CD4-positive, alpha-beta T cell (primary cell): ENCODE results near the gene BRIX1. TPM values are rescaled to one million over a fixed set of nuclear protein-coding genes. Genes with fewer than 3 reads are reported as not detected.

Source experiments
- ATAC-seq: fragments of 200-7000 bp; cut with Tn5 transposase; one replicate; pipeline ENCODE4 v1.10.0; 2022; ENCODE audit warnings: mild to moderate bottlenecking; ENCODE audit not compliant: poor library complexity
- CTCF ChIA-PET: fragments of 350-600 bp; sonication (Branson Sonifier 250); formaldehyde crosslinking; loops from one replicate; lab custom pipeline; 2021; ENCODE audit warnings: antibody characterized with exemption, inconsistent platforms; lab: Charles Lee
- POLR2A ChIA-PET: fragments of 350-600 bp; sonication (Branson Sonifier 250); formaldehyde crosslinking; loops from one replicate; lab custom pipeline; 2021; ENCODE audit warnings: antibody characterized with exemption, inconsistent platforms; lab: Charles Lee
- DNase-seq, 14 experiments: peaks; one replicate each; pipeline ENCODE4 v3.0.0-alpha.2; 2013 to 2020; ENCODE audit warnings: mixed read lengths in 2 of 14
- H3K27ac ChIP-seq, 2 donors: one replicate each; pipeline versions ENCODE4 v1.5.1 to v1.7.0; 2013; ENCODE audit warnings: low read length in 2 of 2, low read depth in 1 of 2, mild to moderate bottlenecking in 1 of 2
- H3K27me3 ChIP-seq, 2 experiments: 1 replicate in 1 of 2; 2 replicates in 1 of 2; pipeline versions ENCODE4 v1.6.1 to v1.7.0; 2013; ENCODE audit warnings: low read length in 2 of 2, control low read depth in 1 of 2, mild to moderate bottlenecking in 1 of 2, moderate library complexity in 1 of 2; ENCODE audit not compliant: insufficient read depth in 2 of 2, control insufficient read depth in 1 of 2
- H3K36me3 ChIP-seq: one replicate; pipeline ENCODE4 v1.6.1; 2013; ENCODE audit warnings: low read length, control low read depth; ENCODE audit not compliant: insufficient read depth
- H3K4me1 ChIP-seq: one replicate; pipeline ENCODE4 v1.6.1; 2013; ENCODE audit warnings: low read length, control low read depth; ENCODE audit not compliant: insufficient read depth
- H3K4me3 ChIP-seq: one replicate; pipeline ENCODE4 v1.5.1; 2013; ENCODE audit warnings: mild to moderate bottlenecking, low read length, moderate library complexity
- H3K9me3 ChIP-seq, 2 experiments: 1 replicate in 1 of 2; 2 replicates in 1 of 2; pipeline versions ENCODE4 v1.6.1 to v1.7.0; 2013; ENCODE audit warnings: low read length in 2 of 2, mild to moderate bottlenecking in 2 of 2, control low read depth in 1 of 2, moderate library complexity in 1 of 2; ENCODE audit not compliant: control insufficient read depth in 1 of 2, insufficient read depth in 1 of 2
- H3K27ac Mint-ChIP-seq: one replicate; pipeline ENCODE4 v1.8.0; 2020; ENCODE audit warnings: mixed read lengths
- H3K27me3 Mint-ChIP-seq: one replicate; pipeline ENCODE4 v1.8.0; 2021; ENCODE audit warnings: mixed read lengths
- H3K36me3 Mint-ChIP-seq: one replicate; pipeline ENCODE4 v1.8.0; 2021; ENCODE audit warnings: low read depth, mixed read lengths
- H3K4me1 Mint-ChIP-seq: one replicate; pipeline ENCODE4 v1.8.0; 2021; ENCODE audit warnings: low read depth, mixed read lengths
- H3K4me3 Mint-ChIP-seq: one replicate; pipeline ENCODE4 v1.8.0; 2020; ENCODE audit warnings: mild to moderate bottlenecking, mixed read lengths
- H3K9me3 Mint-ChIP-seq: one replicate; pipeline ENCODE4 v1.8.0; 2020; ENCODE audit warnings: mixed read lengths
- intact Hi-C, 2 experiments: fragments of 100-400 bp; cut with DNase I in 1 of 2; cut with micrococcal nuclease in 1 of 2; formaldehyde crosslinking; loops; one replicate each; pipeline versions ENCODE4 v1.15.1 to v1.9.0; 2023 to 2025; cut with DNase I, micrococcal nuclease
- total RNA-seq, 174 experiments: library from RNA in 2 of 174; stranded (reverse) in 2 of 174; gene quantifications; one replicate each; pipeline ENCODE4 v1.2.3 and lab custom pipeline; 2021 to 2026
- TF ChIP-seq, protein P1 (sequence below): fragments of 200-600 bp; IDR thresholded peaks from one replicate; pipeline ENCODE4 v1.8.0; 2022; ENCODE audit warnings: antibody characterized with exemption, mild to moderate bottlenecking

BRIX1 gene
- total RNA-seq, 2 experiments from 2014 or later, result 29.7 to 30.2 TPM

DNA sequence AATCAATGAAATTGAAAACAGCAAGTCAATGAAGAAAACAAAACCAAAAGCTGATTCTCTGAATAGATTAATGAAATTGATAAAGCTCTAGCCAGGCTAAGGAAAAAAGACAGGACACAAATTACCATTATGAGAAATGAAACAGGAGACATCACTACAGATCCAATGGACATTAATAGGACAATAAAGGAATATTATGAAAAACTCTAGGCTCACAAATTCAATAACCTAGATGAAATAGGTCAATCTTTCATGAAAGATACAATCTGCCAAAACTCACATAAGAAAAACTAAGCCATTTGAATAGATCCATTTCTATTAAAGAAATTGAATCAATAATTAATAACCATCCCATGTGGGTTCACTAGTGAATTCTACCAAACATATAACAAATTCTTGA is 39.2 kb upstream of the BRIX1 start:
- ChIA-PET POLR2A (no interaction called here), CTCF (no interaction called here)
- H3K27ac Mint-ChIP-seq, result no peak overlapping the region
- Histone ChIP-seq H3K4me3 (no peak overlapping the region), H3K9me3 (peaks cover 0 to 4% of the 10 kb centered on the region in 2 experiments), H3K4me1 (no peaks in the 10 kb centered on the region), H3K27ac (no peak overlapping the region), H3K36me3 (no peaks in the 10 kb centered on the region), H3K27me3 (no peaks in the 10 kb centered on the region)
- intact Hi-C loops, result no loop called here
- no peak overlapping the region for H3K4me3 Mint-ChIP-seq
- H3K27me3 Mint-ChIP-seq, result peaks cover 17% of the 10 kb centered on the region
- no peaks in the 10 kb centered on the region for H3K4me1 Mint-ChIP-seq
- H3K36me3 Mint-ChIP-seq, result no peaks in the 10 kb centered on the region
- H3K9me3 Mint-ChIP-seq, result peaks cover 4% of the 10 kb centered on the region
- TF ChIP-seq, protein P1, sequence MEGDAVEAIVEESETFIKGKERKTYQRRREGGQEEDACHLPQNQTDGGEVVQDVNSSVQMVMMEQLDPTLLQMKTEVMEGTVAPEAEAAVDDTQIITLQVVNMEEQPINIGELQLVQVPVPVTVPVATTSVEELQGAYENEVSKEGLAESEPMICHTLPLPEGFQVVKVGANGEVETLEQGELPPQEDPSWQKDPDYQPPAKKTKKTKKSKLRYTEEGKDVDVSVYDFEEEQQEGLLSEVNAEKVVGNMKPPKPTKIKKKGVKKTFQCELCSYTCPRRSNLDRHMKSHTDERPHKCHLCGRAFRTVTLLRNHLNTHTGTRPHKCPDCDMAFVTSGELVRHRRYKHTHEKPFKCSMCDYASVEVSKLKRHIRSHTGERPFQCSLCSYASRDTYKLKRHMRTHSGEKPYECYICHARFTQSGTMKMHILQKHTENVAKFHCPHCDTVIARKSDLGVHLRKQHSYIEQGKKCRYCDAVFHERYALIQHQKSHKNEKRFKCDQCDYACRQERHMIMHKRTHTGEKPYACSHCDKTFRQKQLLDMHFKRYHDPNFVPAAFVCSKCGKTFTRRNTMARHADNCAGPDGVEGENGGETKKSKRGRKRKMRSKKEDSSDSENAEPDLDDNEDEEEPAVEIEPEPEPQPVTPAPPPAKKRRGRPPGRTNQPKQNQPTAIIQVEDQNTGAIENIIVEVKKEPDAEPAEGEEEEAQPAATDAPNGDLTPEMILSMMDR, result no peak
- no peak for DNase-seq
- ATAC-seq, result no peak

DNA sequence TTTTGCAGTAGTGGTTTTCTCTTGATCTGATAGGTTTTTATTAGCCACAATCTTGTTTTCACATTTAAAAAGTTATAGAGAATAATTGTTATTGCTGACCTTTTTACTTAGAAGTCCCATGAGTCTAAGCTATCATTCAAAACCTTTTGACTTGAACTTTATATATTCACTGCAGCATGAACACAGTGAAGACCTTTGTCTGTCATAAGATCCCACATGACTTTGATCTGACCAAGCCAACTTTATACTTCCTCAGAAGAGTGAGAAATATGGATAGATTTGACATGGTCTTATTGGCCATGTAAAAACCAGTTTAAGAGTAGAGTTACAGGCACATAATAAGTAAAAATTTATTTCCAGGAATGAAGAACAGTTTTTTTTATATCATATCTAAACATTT is 34.3 kb upstream of the BRIX1 start:
- CTCF ChIA-PET, result no interaction called here
- Mint-ChIP-seq H3K36me3 (no peaks in the 10 kb centered on the region), H3K9me3 (no peaks in the 10 kb centered on the region), H3K27me3 (peaks cover 14% of the 10 kb centered on the region), H3K4me3 (no peak overlapping the region), H3K27ac (no peak overlapping the region), H3K4me1 (no peaks in the 10 kb centered on the region)
- no peak for ATAC-seq
- TF ChIP-seq, protein P1, result no peak
- no peaks in the 10 kb centered on the region for H3K9me3 ChIP-seq
- H3K36me3 ChIP-seq, result no peaks in the 10 kb centered on the region
- POLR2A ChIA-PET, result no interaction called here
- no peaks in the 10 kb centered on the region for H3K4me1 ChIP-seq
- H3K4me3 ChIP-seq, result no peak overlapping the region
- no peak overlapping the region for H3K27ac ChIP-seq
- intact Hi-C loops, result loop anchor here in 1 of 2 experiments (5.0 kb wide), 1 partner anchor 74 kb away; no protein-coding TSS in a partner anchor
- DNase-seq, result no peak
- H3K27me3 ChIP-seq, result no peaks in the 10 kb centered on the region

DNA sequence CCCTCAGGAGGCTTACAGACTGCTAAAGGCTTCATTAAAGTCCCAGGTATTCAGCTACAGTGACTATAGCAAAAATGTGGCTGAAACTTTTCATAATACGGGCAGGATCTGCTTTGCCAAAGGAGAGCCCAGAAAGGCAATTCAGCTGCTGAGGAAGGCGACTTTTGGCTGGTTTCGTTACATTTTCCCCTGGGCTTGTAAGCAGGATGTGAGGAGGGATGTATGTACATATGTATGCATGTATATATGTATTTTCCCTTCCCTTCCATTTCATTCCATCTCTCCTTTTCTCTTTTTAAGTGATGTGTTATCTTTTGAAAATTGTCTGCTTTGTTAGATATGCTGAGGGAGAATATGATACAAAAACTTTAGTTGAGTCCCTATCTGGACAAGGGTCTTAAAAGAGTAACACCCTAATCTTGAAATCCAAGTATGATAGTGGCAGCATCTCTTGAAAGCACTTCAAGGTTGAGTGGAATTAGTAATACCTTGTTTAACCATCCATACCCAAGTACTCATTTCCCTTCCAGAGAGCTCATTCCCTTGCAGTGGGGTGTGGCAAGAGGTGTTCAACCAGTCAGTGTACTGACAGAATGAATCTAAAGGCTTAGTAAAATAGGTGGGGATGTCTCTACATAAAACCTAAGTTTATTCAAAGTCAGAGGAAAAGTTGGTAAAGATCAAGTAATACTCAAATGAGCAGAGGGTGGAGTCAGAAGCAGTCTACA is 29.0 kb upstream of the BRIX1 start:
- Mint-ChIP-seq H3K9me3 (no peaks in the 10 kb centered on the region), H3K27me3 (peaks cover 3% of the 10 kb centered on the region), H3K27ac (no peak overlapping the region), H3K4me3 (no peak overlapping the region), H3K4me1 (no peaks in the 10 kb centered on the region), H3K36me3 (no peaks in the 10 kb centered on the region)
- H3K27me3 ChIP-seq, result no peaks in the 10 kb centered on the region
- intact Hi-C loops, result no loop called here
- H3K36me3 ChIP-seq, result no peaks in the 10 kb centered on the region
- no peaks in the 10 kb centered on the region for H3K9me3 ChIP-seq
- H3K4me3 ChIP-seq, result no peak overlapping the region
- POLR2A ChIA-PET, result no interaction called here
- DNase-seq (no peak), ATAC-seq (no peak)
- H3K4me1 ChIP-seq, result no peaks in the 10 kb centered on the region
- CTCF ChIA-PET, result no interaction called here
- TF ChIP-seq, protein P1, result no peak
- no peak overlapping the region for H3K27ac ChIP-seq
